BJ (cell line): ENCODE results near the gene RABIF. TPM values are rescaled to one million over a fixed set of nuclear protein-coding genes. Genes with fewer than 3 reads are reported as not detected.

Experiments used
- CTCF ChIA-PET: fragments of 350-600 bp; formaldehyde crosslinking; extraction: SDS; loops from one replicate; lab custom pipeline; 2021; ENCODE audit warnings: antibody characterized with exemption, inconsistent platforms; lab: Yijun Ruan, JAX
- POLR2A ChIA-PET: fragments of 300-600 bp; sonication (Branson Sonifier 250); formaldehyde crosslinking; extraction: SDS; loops from one replicate; lab custom pipeline; 2021; ENCODE audit warnings: antibody characterized with exemption; lab: Charles Lee
- DNase-seq: peaks from one replicate; pipeline ENCODE4 v3.0.0-alpha.2; 2011; ENCODE audit warnings: low read depth
- H3K27me3 ChIP-seq: 2 replicates; pipeline ENCODE4 v1.6.0; 2011; ENCODE audit warnings: low read length; ENCODE audit not compliant: control insufficient read depth, insufficient read depth
- H3K36me3 ChIP-seq: 2 replicates; pipeline ENCODE4 v1.5.1; 2011; ENCODE audit warnings: low read length; ENCODE audit not compliant: control insufficient read depth, insufficient read depth
- H3K4me3 ChIP-seq: 2 replicates; pipeline ENCODE4 v1.5.1; 2011; ENCODE audit warnings: low read depth, mild to moderate bottlenecking, control low read depth, low read length
- CTCF ChIP-seq: IDR thresholded peaks from 2 replicates; pipeline ENCODE4 v1.5.1; 2011; ENCODE audit warnings: low read depth, mild to moderate bottlenecking, control low read depth, inconsistent platforms, low read length, moderate library complexity; ENCODE audit not compliant: insufficient read depth
- polyA plus RNA-seq: library from polyadenylated mRNA; depleted of rRNA; stranded (reverse); fragments of >200 nt; gene quantifications from 2 replicates; pipeline ENCODE4 v1.2.3, GENCODE V29; 2011

The RABIF gene
- polyA plus RNA-seq, 1 experiment = 9.7 TPM

DNA sequence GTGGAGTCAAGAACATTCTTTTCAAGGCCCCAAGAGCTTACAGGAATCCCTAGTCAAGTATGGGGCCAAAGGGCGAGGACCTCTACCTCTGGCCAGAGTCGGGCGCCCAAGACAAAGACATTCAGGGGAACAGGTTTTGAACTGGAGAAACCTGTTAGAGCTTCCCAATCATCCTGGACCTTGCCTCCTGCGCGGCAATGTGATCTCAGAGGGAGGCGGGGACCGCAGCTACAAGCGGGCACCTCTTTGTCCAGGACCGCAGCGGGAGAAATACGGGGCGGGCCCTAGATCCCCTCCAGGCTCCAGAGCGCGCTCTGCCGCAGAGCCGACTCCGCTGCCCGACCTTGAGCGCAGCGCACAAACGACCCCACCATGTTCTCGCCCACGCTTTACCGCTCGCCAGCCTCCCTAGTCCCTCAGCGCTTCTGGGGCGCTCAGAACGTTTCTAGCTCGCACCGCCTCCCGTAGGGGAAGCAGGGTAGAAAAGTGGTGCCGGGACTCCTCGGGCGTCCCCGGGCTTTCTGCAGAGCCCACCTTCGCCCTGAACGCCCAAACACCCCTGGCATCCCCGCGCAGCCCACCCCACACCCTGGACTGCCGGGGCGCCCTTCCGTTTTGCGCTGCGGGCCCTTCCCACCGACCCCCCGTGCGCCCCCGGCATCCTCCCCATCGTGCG is 28.1 kb downstream of the RABIF start:
- Histone ChIP-seq H3K4me3 (peak overlapping the region; percentile 69), H3K36me3 (no peaks in the 10 kb centered on the region), H3K27me3 (no peaks in the 10 kb centered on the region)
- TF ChIP-seq CTCF = no peak
- no peak for DNase-seq
- CTCF ChIA-PET = interaction anchor here (0.9 to 1.0 kb wide), 2 partner anchors 9 to 129 kb away, joined by 3 to 5 read pairs; no protein-coding TSS in a partner anchor
- POLR2A ChIA-PET = no interaction called here

DNA sequence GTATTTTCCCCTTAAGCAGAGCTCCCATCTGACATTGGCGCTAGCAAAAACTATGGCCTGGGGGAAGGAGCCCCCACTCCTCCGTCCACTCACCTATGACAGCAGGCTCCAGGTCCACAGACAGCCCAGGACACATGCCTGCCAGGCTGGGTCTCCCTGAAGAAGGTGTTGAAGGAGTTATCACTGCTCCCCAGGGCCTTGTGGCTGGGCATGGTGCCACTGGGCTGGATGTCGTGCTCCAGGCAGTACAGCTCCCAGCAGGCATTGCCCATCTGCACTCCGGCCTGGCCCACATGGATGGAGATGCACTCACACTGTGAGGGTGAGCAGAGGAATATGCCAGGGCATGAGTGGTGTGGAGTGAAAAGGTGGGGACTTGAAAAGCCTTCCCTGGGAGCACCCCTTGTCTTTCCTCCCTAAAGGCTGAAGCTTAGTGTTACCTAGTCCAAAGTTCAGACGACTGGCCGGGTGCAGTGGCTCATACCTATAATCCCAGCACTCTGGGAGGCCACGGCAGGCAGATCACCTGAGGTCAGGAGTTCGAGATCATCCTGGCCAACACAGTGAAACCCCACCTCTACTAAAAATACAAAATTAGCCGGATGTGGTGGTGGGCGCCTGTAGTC is 30.0 kb downstream of the RABIF start:
- Histone ChIP-seq H3K36me3 (no peaks in the 10 kb centered on the region), H3K27me3 (no peaks in the 10 kb centered on the region; the same call in 1 of the 2 replicates), H3K4me3 (no peak overlapping the region)
- DNase-seq = no peak
- CTCF ChIA-PET = interaction anchor here (0.9 to 2.8 kb wide), 4 partner anchors 10 to 140 kb away, joined by 3 to 8 read pairs (median 4); no protein-coding TSS in a partner anchor
- POLR2A ChIA-PET = no interaction called here
- no peak for TF ChIP-seq CTCF

GRCh38 chr1:202858331-202858730 is 30.6 kb downstream of the RABIF start:
- Histone ChIP-seq H3K36me3 (no peaks in the 10 kb centered on the region), H3K4me3 (no peak overlapping the region), H3K27me3 (no peaks in the 10 kb centered on the region; the same call in 1 of the 2 replicates)
- no peak for TF ChIP-seq CTCF
- DNase-seq = no peak
- CTCF ChIA-PET = interaction anchor here (1.0 to 2.8 kb wide), 3 partner anchors 10 to 139 kb away, joined by 3 to 8 read pairs (median 4); no protein-coding TSS in a partner anchor
- POLR2A ChIA-PET = no interaction called here

DNA sequence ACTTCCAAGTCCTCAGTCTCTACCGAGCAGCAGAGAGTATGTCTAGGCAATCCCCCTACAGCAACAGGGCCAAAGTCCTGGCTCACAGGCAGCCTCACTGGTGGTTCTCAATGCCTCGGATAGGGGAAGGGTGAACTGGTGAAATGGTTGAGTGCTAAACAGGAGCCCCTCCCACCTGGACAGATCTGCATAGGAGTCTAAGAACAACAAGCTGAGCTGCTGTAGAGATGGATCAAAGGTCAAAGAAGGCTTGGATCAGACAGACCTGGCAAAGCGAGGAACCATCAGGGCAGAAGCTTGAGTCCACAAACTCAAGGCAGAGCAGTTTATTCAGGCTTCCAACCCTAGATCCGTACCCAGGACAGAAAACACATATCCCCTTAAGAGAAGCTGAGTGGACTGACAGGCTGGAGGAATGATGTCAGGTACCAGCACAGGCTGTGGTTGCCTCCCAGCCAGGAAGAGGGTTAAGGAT is 31.8 kb downstream of the RABIF start:
- no peak for TF ChIP-seq CTCF
- Histone ChIP-seq H3K36me3 (no peaks in the 10 kb centered on the region), H3K27me3 (no peaks in the 10 kb centered on the region; the same call in 1 of the 2 replicates), H3K4me3 (no peak overlapping the region)
- DNase-seq = no peak
- CTCF ChIA-PET = interaction anchor here (0.7 to 2.8 kb wide), 3 partner anchors 9 to 109 kb away, joined by 3 to 8 read pairs (median 3); no protein-coding TSS in a partner anchor
- POLR2A ChIA-PET = no interaction called here

DNA sequence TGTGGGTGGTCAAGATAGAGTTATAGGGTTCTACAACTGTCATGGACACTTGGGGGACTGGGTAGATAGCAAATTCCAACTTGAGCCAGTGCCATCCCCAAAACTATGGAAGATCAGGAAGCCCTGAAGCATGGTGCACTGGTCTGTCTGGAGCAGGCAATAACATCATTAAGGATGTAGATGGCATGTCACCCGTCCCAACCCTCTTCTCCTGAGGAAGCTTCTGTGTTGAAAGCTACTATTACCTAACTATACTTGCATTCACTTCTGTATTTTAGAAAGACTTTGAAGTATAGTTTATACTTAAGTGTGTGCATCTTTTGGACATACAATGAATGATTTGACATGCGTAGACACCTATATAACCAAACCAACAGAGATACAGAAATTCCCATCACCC is 32.9 kb downstream of the RABIF start:
- H3K27me3 ChIP-seq = no peaks in the 10 kb centered on the region; the same call in 1 of the 2 replicates
- CTCF ChIA-PET = interaction anchor here (1.2 kb wide), 1 partner anchor 9 kb away, joined by 3 read pairs; no protein-coding TSS in a partner anchor
- no peaks in the 10 kb centered on the region for H3K36me3 ChIP-seq
- no peak for TF ChIP-seq CTCF
- DNase-seq = no peak
- no peak overlapping the region for H3K4me3 ChIP-seq
- POLR2A ChIA-PET = no interaction called here
